HepG2 (cell line): ENCODE data around the gene TEX48.

Source experiments
- KLF9 ChIP-seq: IDR thresholded peaks from 2 replicates; pipeline ENCODE4 v1.6.1; 2016; ENCODE audit warnings: low read depth
- RAD21 ChIP-seq: fragments of 450-650 bp; formaldehyde crosslinking; IDR thresholded peaks from 2 replicates; pipeline ENCODE4 v1.5.0; 2020; ENCODE audit warnings: mild to moderate bottlenecking
- TBL1XR1 ChIP-seq: fragments of 150-350 bp; IDR thresholded peaks from 2 replicates; pipeline ENCODE4 v1.6.1; 2014; ENCODE audit warnings: borderline replicate concordance, low read length; ENCODE audit not compliant: partially characterized antibody
- TF ChIP-seq, protein P1 (sequence below): sonication (generic); formaldehyde crosslinking; IDR thresholded peaks from 2 replicates; pipeline ENCODE4 v1.5.0; 2020; ENCODE audit warnings: mild to moderate bottlenecking, missing genetic modification reagents, moderate library complexity
- TF ChIP-seq, protein P2 (sequence below): sonication (generic); formaldehyde crosslinking; IDR thresholded peaks from 2 replicates; pipeline ENCODE4 v1.4.0; 2020; ENCODE audit warnings: missing genetic modification reagents; ENCODE audit errors: not compliant biosample characterization

DNA sequence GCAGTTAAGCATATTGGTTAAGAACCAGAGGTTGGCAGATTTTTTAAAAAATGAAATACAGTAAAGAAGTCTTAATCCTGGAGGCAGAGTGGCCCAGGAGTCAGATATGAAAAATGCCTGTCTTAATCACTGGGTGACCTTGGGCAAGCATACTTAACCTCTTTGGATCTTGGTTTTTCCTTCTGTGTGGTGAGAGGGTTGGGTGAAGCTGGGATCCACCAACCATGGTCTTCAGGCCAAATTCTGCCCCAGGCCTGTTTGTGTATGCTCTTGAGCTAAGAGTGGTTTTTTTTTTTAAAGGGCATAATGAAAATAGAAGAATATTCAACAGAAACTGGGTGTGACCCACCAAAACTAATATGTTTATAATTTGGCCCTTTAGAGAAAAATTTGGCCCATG lies 20.0 kb upstream of the TEX48 start:
- TF ChIP-seq KLF9 (no peak), TBL1XR1 (no peak), RAD21 (CRISPR knock-in tag) (no peak)
- TF ChIP-seq, protein P1, sequence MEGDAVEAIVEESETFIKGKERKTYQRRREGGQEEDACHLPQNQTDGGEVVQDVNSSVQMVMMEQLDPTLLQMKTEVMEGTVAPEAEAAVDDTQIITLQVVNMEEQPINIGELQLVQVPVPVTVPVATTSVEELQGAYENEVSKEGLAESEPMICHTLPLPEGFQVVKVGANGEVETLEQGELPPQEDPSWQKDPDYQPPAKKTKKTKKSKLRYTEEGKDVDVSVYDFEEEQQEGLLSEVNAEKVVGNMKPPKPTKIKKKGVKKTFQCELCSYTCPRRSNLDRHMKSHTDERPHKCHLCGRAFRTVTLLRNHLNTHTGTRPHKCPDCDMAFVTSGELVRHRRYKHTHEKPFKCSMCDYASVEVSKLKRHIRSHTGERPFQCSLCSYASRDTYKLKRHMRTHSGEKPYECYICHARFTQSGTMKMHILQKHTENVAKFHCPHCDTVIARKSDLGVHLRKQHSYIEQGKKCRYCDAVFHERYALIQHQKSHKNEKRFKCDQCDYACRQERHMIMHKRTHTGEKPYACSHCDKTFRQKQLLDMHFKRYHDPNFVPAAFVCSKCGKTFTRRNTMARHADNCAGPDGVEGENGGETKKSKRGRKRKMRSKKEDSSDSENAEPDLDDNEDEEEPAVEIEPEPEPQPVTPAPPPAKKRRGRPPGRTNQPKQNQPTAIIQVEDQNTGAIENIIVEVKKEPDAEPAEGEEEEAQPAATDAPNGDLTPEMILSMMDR (CRISPR knock-in tag): no peak
- TF ChIP-seq, protein P2, sequence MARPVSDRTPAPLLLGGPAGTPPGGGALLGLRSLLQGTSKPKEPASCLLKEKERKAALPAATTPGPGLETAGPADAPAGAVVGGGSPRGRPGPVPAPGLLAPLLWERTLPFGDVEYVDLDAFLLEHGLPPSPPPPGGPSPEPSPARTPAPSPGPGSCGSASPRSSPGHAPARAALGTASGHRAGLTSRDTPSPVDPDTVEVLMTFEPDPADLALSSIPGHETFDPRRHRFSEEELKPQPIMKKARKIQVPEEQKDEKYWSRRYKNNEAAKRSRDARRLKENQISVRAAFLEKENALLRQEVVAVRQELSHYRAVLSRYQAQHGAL: no peak
